ENCODE data around the gene BPNT1. TPM values are rescaled to one million over a fixed set of nuclear protein-coding genes. Genes with fewer than 3 reads are reported as not detected.

Gene BPNT1
- total and polyA plus RNA-seq, 2 of the 8 experiments (the other 6 are each of a cell fraction or from before 2014, with no cell fraction given), result 13.2 to 16.3 TPM

MicroRNAs encoded within 50 kb of the gene (microRNA counts, 767-probe panel; counts per million panel counts)
- microRNA hsa-miR-194-5p (879 counts per million, percentile 95 among the panel's probes with 10 or more counts), microRNA hsa-miR-215 (879 counts per million, percentile 95 among the panel's probes with 10 or more counts)

Small RNAs within 50 kb of the gene (microRNA-seq; reads per million reads assigned to microRNA genes)
- gene MIR194-1 (ENCODE audit: borderline microRNAs expressed in 2 of 2, borderline number of aligned reads in 2 of 2, borderline replicate concordance in 1 of 2) (0 to 0.46 reads per million in 2 experiments), gene MIR215 (ENCODE audit: borderline microRNAs expressed in 2 of 2, borderline number of aligned reads in 2 of 2, borderline replicate concordance in 1 of 2) (0 to 0.23 reads per million in 2 experiments)

Small RNAs within 50 kb of the gene (small RNA-seq; reads per million reads assigned to genes)
- gene MIR194-1 (ENCODE audit: insufficient read depth) (0.51 reads per million), gene MIR215 (ENCODE audit: insufficient read depth) (7.9 reads per million, percentile 76 among the genes with 10 or more reads in this experiment)

Other genes with a start within 250 kb of the BPNT1 start
- gene SLC30A10, start 161.2 kb downstream of the BPNT1 start, total RNA-seq (2021; fragmentation: NEBNext Ultra II Directional; extraction: Animal tissue kit (Norgen Biotek cat#: 25700)), result 0.15 and 0.61 TPM in 2 replicates
- gene SLC30A10, start 161.2 kb downstream of the BPNT1 start, polyA plus RNA-seq (2011; rRNA removed), result 0.23 and 0.47 TPM in 2 replicates
- 169 and 171 TPM in 2 replicates for gene EPRS1, start 43.3 kb downstream of the BPNT1 start, total RNA-seq (2021; fragmentation: NEBNext Ultra II Directional; extraction: Animal tissue kit (Norgen Biotek cat#: 25700))
- 21.0 and 38.4 TPM in 2 replicates for gene EPRS1, start 43.3 kb downstream of the BPNT1 start, polyA plus RNA-seq (2011; rRNA removed)
- gene IARS2, start 4.3 kb upstream of the BPNT1 start, total RNA-seq (2021; fragmentation: NEBNext Ultra II Directional; extraction: Animal tissue kit (Norgen Biotek cat#: 25700)), result 69.1 and 69.8 TPM in 2 replicates
- 12.4 and 15.0 TPM in 2 replicates for gene IARS2, start 4.3 kb upstream of the BPNT1 start, polyA plus RNA-seq (2011; rRNA removed)
- 52.7 and 55.9 TPM in 2 replicates for gene RAB3GAP2, start 182.7 kb upstream of the BPNT1 start, total RNA-seq (2021; fragmentation: NEBNext Ultra II Directional; extraction: Animal tissue kit (Norgen Biotek cat#: 25700))
- 17.9 and 19.7 TPM in 2 replicates for gene RAB3GAP2, start 182.7 kb upstream of the BPNT1 start, polyA plus RNA-seq (2011; rRNA removed)